Activated B cell treated with CpG ODN at 0.5 μM for 24 hours (primary cell): ENCODE results near the gene HS3ST1. TPM values are rescaled to one million over a fixed set of nuclear protein-coding genes. Genes with fewer than 3 reads are reported as not detected.
A peak's percentile ranks its signal among the peaks of the same experiment; 100 is the strongest.

Experiments used
- ATAC-seq: fragments of 200-7000 bp; cut with Tn5 transposase; one replicate; pipeline ENCODE4 v1.10.0; 2021; ENCODE audit warnings: low read depth, mild to moderate bottlenecking, moderate library complexity
- CTCF ChIA-PET: fragments of 350-600 bp; sonication (Branson Sonifier 250); formaldehyde crosslinking; loops from one replicate; lab custom pipeline; 2021; ENCODE audit warnings: antibody characterized with exemption; lab: Charles Lee
- POLR2A ChIA-PET: fragments of 350-600 bp; sonication (Branson Sonifier 250); formaldehyde crosslinking; loops from one replicate; lab custom pipeline; 2021; ENCODE audit warnings: antibody characterized with exemption; lab: Charles Lee
- DNase-seq: peaks from one replicate; pipeline ENCODE4 v3.0.0; 2022
- H3K27ac Mint-ChIP-seq: one replicate; pipeline ENCODE4 v1.8.0; 2020; ENCODE audit warnings: mixed read lengths
- H3K27me3 Mint-ChIP-seq: one replicate; pipeline ENCODE4 v1.8.0; 2021; ENCODE audit warnings: mixed read lengths
- H3K36me3 Mint-ChIP-seq: one replicate; pipeline ENCODE4 v1.8.0; 2021; ENCODE audit warnings: low read depth, mixed read lengths
- H3K4me1 Mint-ChIP-seq: one replicate; pipeline ENCODE4 v1.8.0; 2021; ENCODE audit warnings: mixed read lengths
- H3K4me3 Mint-ChIP-seq: one replicate; pipeline ENCODE4 v1.8.0; 2020; ENCODE audit warnings: mild to moderate bottlenecking, mixed read lengths
- H3K9me3 Mint-ChIP-seq: one replicate; pipeline ENCODE4 v1.8.0; 2020; ENCODE audit warnings: mixed read lengths
- CTCF ChIP-seq: fragments of 200-600 bp; IDR thresholded peaks from one replicate; pipeline ENCODE4 v1.8.0; 2022; ENCODE audit warnings: antibody characterized with exemption, mild to moderate bottlenecking
- intact Hi-C: fragments of 100-400 bp; cut with micrococcal nuclease; formaldehyde crosslinking; loops from one replicate; pipeline ENCODE4 v1.15.1; 2024
- total RNA-seq: library from RNA; stranded (reverse); gene quantifications from 2 replicates; pipeline ENCODE4 v1.2.3, GENCODE V29; 2022

HS3ST1 gene
- total RNA-seq, 1 donor from 2014 or later: 2.1 TPM

GRCh38 chr4:11415409-11416070 lies 13.2 kb downstream of the HS3ST1 start:
- peaks cover 44% of the 10 kb centered on the region for H3K36me3 Mint-ChIP-seq
- intact Hi-C loops: no loop called here
- H3K4me1 Mint-ChIP-seq: peaks cover 52% of the 10 kb centered on the region
- peak overlapping the region; percentile 65 for H3K27ac Mint-ChIP-seq
- no peaks in the 10 kb centered on the region for H3K27me3 Mint-ChIP-seq
- no peaks in the 10 kb centered on the region for H3K9me3 Mint-ChIP-seq
- POLR2A ChIA-PET: no interaction called here
- CTCF ChIA-PET: interaction anchor here (1.5 to 2.7 kb wide), 2 partner anchors 9 to 1218 kb away, joined by 3 to 14 read pairs; no protein-coding TSS in a partner anchor
- TF ChIP-seq CTCF: no peak
- no peak for ATAC-seq
- DNase-seq: no peak
- no peak overlapping the region for H3K4me3 Mint-ChIP-seq

- DNase-seq (no peak), ATAC-seq (no peak)
- peaks cover 58% of the 10 kb centered on the region for H3K36me3 Mint-ChIP-seq
- no peaks in the 10 kb centered on the region for H3K27me3 Mint-ChIP-seq
- CTCF ChIA-PET: no interaction called here
- POLR2A ChIA-PET: no interaction called here
- H3K4me3 Mint-ChIP-seq: no peak overlapping the region
- no peak overlapping the region for H3K27ac Mint-ChIP-seq
- intact Hi-C loops: no loop called here
- no peaks in the 10 kb centered on the region for H3K9me3 Mint-ChIP-seq
- no peak for TF ChIP-seq CTCF
- peaks cover 43% of the 10 kb centered on the region for H3K4me1 Mint-ChIP-seq
These were observed 16.5 kb downstream of the HS3ST1 start for GRCh38 chr4:11412211-11412610.

- Mint-ChIP-seq H3K27me3 (no peaks in the 10 kb centered on the region), H3K4me3 (no peak overlapping the region), H3K4me1 (peaks cover 45% of the 10 kb centered on the region), H3K27ac (no peak overlapping the region), H3K36me3 (peaks cover 65% of the 10 kb centered on the region), H3K9me3 (no peaks in the 10 kb centered on the region)
- no peak for ATAC-seq
- CTCF ChIA-PET: no interaction called here
- POLR2A ChIA-PET: no interaction called here
- intact Hi-C loops: no loop called here
- TF ChIP-seq CTCF: no peak
- no peak for DNase-seq
These were observed 19.1 kb downstream of the HS3ST1 start for GRCh38 chr4:11409632-11410031.

GRCh38 chr4:11408233-11408967 lies 20.3 kb downstream of the HS3ST1 start:
- Mint-ChIP-seq H3K9me3 (no peaks in the 10 kb centered on the region), H3K27me3 (no peaks in the 10 kb centered on the region), H3K27ac (no peak overlapping the region), H3K4me1 (peaks cover 48% of the 10 kb centered on the region), H3K36me3 (peaks cover 64% of the 10 kb centered on the region), H3K4me3 (no peak overlapping the region)
- DNase-seq (no peak), ATAC-seq (no peak)
- TF ChIP-seq CTCF: no peak
- intact Hi-C loops: no loop called here
- POLR2A ChIA-PET: no interaction called here
- CTCF ChIA-PET: interaction anchor here (1.1 kb wide), 1 partner anchor 16 kb away, joined by 3 read pairs; no protein-coding TSS in a partner anchor

GRCh38 chr4:11407551-11407950 lies 21.1 kb downstream of the HS3ST1 start:
- ChIA-PET CTCF (interaction anchor here (1.1 kb wide), 1 partner anchor 17 kb away, joined by 3 read pairs; no protein-coding TSS in a partner anchor), POLR2A (no interaction called here)
- Mint-ChIP-seq H3K4me1 (peaks cover 53% of the 10 kb centered on the region), H3K9me3 (no peaks in the 10 kb centered on the region), H3K36me3 (peaks cover 63% of the 10 kb centered on the region), H3K4me3 (no peak overlapping the region), H3K27ac (no peak overlapping the region), H3K27me3 (no peaks in the 10 kb centered on the region)
- no peak for DNase-seq
- intact Hi-C loops: no loop called here
- no peak for ATAC-seq
- TF ChIP-seq CTCF: no peak
